Measurements from ENCODE around the gene RASSF5. TPM values are rescaled to one million over a fixed set of nuclear protein-coding genes. Genes with fewer than 3 reads are reported as not detected.
A peak's percentile ranks its signal among the peaks of the same experiment; 100 is the strongest.

The RASSF5 gene
- total and polyA plus RNA-seq, 9 of the 15 experiments (the other 6 are each of a cell fraction or from before 2014, with no cell fraction given): 6.1 to 41.0 (median 25.2) TPM

- TF ChIP-seq IFI16 (CRISPR knock-in tag; IDR thresholded peaks at IDR 0.05) (no peak), GABPA (tag; conservative IDR thresholded peaks at IDR 0.05; ENCODE audit: low read depth) (no peak), HSF4 (CRISPR knock-in tag; IDR thresholded peaks at IDR 0.05; ENCODE audit: borderline replicate concordance) (no peak), SMARCB1 (IDR thresholded peaks at IDR 0.05; ENCODE audit: insufficient read length, low read depth) (no peak), FIP1L1 (IDR thresholded peaks at IDR 0.05; ENCODE audit: low read depth, low read length, poor library complexity, severe bottlenecking) (no peak), RBM34 (IDR thresholded peaks at IDR 0.05; ENCODE audit: borderline replicate concordance, insufficient read depth, low read length) (no peak), AFF1 (IDR thresholded peaks at IDR 0.05; ENCODE audit: low read depth in 1 of 2, partially characterized antibody in 2 of 2) (no peak), HMBOX1 (IDR thresholded peaks at IDR 0.05) (no peak), THRAP3 (IDR thresholded peaks at IDR 0.05; ENCODE audit: borderline replicate concordance) (no peak), ZNF518B (CRISPR knock-in tag; IDR thresholded peaks at IDR 0.05) (no peak), NRF1 (conservative IDR thresholded peaks at IDR 0.05 in 1 of 2, IDR thresholded peaks at IDR 0.05 in 1 of 2) (0 out of 4 replicates have a peak, but pooled peaks of 1 of the 2 experiments have one; percentile 11), C11orf30 (IDR thresholded peaks at IDR 0.05; ENCODE audit: low read depth) (no peak), KDM5B (IDR thresholded peaks at IDR 0.05; ENCODE audit: insufficient replicate concordance, low read depth, low read length) (peak; percentile 96), NR2F6 (CRISPR knock-in tag; IDR thresholded peaks at IDR 0.05) (no peak), E2F1 (CRISPR knock-in tag; IDR thresholded peaks at IDR 0.05) (no peak)
Measured at GRCh38 chr1:206507284-206508129, at the start of gene RASSF5 (continued).

Measured in K562 (cell line).